Liver (tissue), 2 donors: ENCODE data around the gene TERT.

Source experiments
- MAX ChIP-seq: IDR thresholded peaks from 2 replicates; pipeline ENCODE4 v1.6.1; 2016; ENCODE audit warnings: antibody characterized with exemption
- TF ChIP-seq, protein P1 (sequence below): fragments of 150-350 bp; IDR thresholded peaks from 2 replicates; pipeline ENCODE4 v1.5.1; 2017; ENCODE audit warnings: improper control_type of control experiment, low read depth, low read length; ENCODE audit not compliant: missing input control
- donor health status: healthy.

GRCh38 chr5:1214163-1214935, 80.5 kb downstream of the TERT start:
- TF ChIP-seq, protein P1, sequence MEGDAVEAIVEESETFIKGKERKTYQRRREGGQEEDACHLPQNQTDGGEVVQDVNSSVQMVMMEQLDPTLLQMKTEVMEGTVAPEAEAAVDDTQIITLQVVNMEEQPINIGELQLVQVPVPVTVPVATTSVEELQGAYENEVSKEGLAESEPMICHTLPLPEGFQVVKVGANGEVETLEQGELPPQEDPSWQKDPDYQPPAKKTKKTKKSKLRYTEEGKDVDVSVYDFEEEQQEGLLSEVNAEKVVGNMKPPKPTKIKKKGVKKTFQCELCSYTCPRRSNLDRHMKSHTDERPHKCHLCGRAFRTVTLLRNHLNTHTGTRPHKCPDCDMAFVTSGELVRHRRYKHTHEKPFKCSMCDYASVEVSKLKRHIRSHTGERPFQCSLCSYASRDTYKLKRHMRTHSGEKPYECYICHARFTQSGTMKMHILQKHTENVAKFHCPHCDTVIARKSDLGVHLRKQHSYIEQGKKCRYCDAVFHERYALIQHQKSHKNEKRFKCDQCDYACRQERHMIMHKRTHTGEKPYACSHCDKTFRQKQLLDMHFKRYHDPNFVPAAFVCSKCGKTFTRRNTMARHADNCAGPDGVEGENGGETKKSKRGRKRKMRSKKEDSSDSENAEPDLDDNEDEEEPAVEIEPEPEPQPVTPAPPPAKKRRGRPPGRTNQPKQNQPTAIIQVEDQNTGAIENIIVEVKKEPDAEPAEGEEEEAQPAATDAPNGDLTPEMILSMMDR, result no peak
- no peak for TF ChIP-seq MAX
